Effector memory CD4-positive, alpha-beta T cell (primary cell): ENCODE measurements around the gene ARHGAP21.
"Not testable (repeated sequence)": the region's sequence is repeated elsewhere in the genome, so short reads cannot be mapped to it uniquely, and the experiment has no call there.

ENCODE experiments used
- DNase-seq, 3 donors: peaks; one replicate each; pipeline ENCODE4 v3.0.0-alpha.2; 2020
- H3K27ac ChIP-seq: 2 replicates; pipeline ENCODE4 v1.7.0; 2013; ENCODE audit warnings: mild to moderate bottlenecking, low read length, moderate library complexity; ENCODE audit not compliant: insufficient read depth, poor library complexity, severe bottlenecking
- H3K27me3 ChIP-seq: replicated peaks from 2 replicates; pipeline ENCODE4 v1.7.0; 2013; ENCODE audit warnings: mild to moderate bottlenecking, low read length; ENCODE audit not compliant: insufficient read depth, control insufficient read depth, poor library complexity, severe bottlenecking
- H3K36me3 ChIP-seq: 2 replicates; pipeline ENCODE4 v1.7.0; 2013; ENCODE audit warnings: mild to moderate bottlenecking, low read length, moderate library complexity; ENCODE audit not compliant: control insufficient read depth, insufficient read depth
- H3K4me1 ChIP-seq: 2 replicates; pipeline ENCODE4 v1.7.0; 2013; ENCODE audit warnings: low read length, mild to moderate bottlenecking; ENCODE audit not compliant: control insufficient read depth, insufficient read depth, poor library complexity, severe bottlenecking
- H3K4me3 ChIP-seq: 2 replicates; pipeline ENCODE4 v1.7.0; 2013; ENCODE audit warnings: low read length, low read depth, mild to moderate bottlenecking; ENCODE audit not compliant: insufficient read depth, poor library complexity, severe bottlenecking
- H3K9me3 ChIP-seq: 2 replicates; pipeline ENCODE4 v1.7.0; 2013; ENCODE audit warnings: mild to moderate bottlenecking, low read length, moderate library complexity; ENCODE audit not compliant: control insufficient read depth

The ARHGAP21 gene

DNA sequence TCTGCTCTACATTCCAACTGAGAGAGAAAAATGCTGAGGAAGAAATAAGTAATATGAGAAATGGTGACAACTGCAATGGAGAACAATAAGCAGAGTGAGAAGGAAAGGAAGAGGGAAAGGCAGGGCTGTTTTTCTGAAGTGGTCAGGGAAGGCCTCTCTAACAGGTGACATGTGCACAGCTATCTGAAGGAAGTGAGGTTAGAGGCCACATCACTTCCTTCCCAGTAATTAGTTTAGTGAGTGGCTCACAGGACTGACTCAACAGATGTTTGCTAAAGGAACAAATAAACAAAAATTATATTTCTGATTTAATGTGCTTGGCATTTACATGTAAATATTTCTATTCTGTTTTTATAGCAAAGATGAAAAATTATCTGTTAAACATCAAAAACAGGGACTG lies 77.9 kb downstream of the ARHGAP21 start:
- Histone ChIP-seq H3K4me3 (no peak overlapping the region), H3K36me3 (no peaks in the 10 kb centered on the region), H3K4me1 (no peaks in the 10 kb centered on the region), H3K9me3 (no peaks in the 10 kb centered on the region), H3K27me3 (no peaks in the 10 kb centered on the region), H3K27ac (no peak overlapping the region)
- DNase-seq, result no peak

DNA sequence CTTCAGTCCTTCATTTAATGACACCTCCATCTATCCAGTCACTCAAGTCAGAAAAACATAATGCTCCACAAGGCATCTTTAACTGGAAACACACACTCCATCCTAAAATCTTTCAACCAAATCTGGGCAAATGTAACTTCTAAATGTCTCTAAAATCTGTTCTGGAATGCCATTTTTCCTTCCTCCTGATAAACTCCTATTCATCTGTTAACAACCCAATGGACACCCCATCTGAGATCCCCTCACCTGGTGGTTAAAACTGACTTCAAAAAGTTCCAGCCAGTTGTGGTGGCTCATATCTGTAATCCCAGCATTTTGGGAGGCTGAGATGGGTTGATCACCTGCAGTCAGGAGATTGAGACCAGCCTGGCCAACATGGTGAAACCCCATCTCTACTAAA lies 78.7 kb downstream of the ARHGAP21 start:
- Histone ChIP-seq H3K27ac (no peak overlapping the region), H3K4me1 (no peaks in the 10 kb centered on the region), H3K4me3 (no peak overlapping the region), H3K9me3 (no peaks in the 10 kb centered on the region), H3K36me3 (no peaks in the 10 kb centered on the region), H3K27me3 (no peaks in the 10 kb centered on the region)
- DNase-seq, result no peak

DNA sequence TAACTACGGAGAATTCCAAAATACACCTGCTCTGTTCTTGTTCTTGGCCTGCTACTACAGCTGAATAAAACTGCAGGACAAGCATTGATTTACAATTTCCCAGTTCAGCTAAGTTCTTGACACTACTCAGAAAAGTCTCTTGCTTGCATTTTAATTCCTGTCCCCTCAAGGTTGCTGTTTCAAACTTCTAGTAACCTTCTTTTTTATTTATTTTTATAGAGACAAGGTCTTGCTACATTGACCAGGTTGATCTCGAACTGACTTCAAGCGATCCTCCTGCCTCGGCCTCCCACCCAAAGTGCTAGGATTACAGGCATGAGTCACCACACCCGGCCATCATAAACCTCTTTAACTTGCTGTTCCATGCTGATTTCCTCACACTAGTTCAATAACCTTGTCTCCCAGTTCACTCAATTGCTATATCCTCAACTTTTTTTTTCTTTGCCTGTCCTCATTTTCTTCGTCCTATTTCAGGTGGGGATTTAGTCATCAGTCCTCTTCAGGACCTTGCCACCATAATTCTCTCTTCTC lies 79.9 kb downstream of the ARHGAP21 start:
- no peaks in the 10 kb centered on the region for H3K9me3 ChIP-seq
- no peak overlapping the region for H3K4me3 ChIP-seq
- no peak for DNase-seq
- no peak overlapping the region for H3K27ac ChIP-seq
- no peaks in the 10 kb centered on the region for H3K36me3 ChIP-seq
- no peaks in the 10 kb centered on the region for H3K4me1 ChIP-seq
- no peaks in the 10 kb centered on the region for H3K27me3 ChIP-seq

DNA sequence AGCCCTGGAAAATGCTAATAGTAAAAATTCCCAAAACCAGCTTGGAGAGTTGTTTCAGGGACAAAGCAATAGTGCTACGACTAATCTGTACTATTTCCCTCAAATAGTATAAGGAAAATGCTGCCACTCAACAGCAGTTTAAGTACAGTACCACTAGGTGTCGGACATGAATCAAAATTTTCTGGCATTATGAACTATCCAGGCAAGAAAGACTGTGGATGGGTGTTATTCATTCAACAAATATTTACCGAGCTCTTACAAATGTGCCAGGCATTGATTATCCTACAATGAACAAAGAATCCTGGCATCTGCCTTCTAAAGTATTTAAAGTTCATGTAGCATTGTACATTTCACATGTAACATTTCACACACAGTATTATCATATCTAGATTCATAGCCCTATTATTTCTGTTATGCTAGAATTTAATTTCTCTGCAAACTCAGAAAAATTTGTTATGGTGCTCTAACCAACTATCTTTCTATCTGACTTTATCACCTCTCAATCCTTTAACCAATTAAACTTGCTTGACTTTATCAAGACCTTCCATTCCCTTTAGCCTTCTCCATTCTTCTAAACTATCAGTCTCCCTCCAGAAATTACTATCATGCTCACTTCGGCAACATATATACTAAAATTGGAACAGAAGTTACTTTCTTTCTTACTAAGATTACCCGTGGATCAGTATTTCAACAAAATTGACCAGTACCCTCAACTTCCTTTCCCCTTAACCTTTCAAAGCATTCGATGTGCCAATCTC lies 80.6 kb downstream of the ARHGAP21 start:
- H3K27me3 ChIP-seq, result no peaks in the 10 kb centered on the region
- H3K4me3 ChIP-seq, result no peak overlapping the region
- H3K4me1 ChIP-seq, result no peaks in the 10 kb centered on the region
- no peak for DNase-seq
- no peaks in the 10 kb centered on the region for H3K36me3 ChIP-seq
- no peak overlapping the region for H3K27ac ChIP-seq
- no peaks in the 10 kb centered on the region for H3K9me3 ChIP-seq

DNA sequence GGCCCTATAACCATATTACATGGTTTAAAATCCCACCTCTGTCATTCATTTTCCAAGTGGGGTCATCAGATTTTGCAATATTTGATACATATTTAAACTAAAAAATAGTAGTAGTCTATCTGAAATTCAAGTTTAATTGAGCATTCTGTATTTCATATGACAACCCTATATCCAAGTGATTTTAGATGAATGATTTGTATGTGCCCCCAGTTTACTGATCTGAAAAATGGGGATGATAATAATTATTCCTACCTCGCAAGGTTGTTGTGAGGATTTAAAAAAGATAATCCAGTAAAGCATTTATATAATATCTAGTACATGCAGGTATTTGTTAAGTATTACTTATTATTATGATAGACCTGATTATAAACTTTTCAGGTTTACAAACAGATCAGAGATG lies 84.6 kb downstream of the ARHGAP21 start:
- no peaks in the 10 kb centered on the region for H3K36me3 ChIP-seq
- H3K4me1 ChIP-seq, result no peaks in the 10 kb centered on the region
- no peak for DNase-seq
- no peaks in the 10 kb centered on the region for H3K9me3 ChIP-seq
- H3K27ac ChIP-seq, result no peak overlapping the region
- H3K27me3 ChIP-seq, result no peaks in the 10 kb centered on the region
- no peak overlapping the region for H3K4me3 ChIP-seq

DNA sequence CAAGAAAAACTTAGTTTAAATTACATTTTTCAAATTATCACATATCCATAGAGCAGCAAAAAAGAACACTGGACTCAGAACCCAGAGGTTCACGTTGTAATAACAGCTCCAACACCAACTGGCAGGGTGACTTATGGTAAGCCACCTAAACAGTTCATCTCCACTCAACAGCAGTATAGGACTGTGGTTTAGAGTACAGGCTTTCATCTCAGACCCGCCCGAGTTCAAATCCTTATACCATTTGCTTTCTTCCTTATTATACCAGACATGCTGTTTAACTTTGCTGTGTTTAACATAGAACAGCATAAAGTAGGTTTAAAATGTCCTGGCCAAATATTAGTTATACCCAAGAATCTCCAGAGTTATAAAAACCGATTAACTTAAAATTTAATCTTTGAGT lies 97.9 kb downstream of the ARHGAP21 start:
- H3K4me1 ChIP-seq, result peaks cover 5% of the 10 kb centered on the region
- no peaks in the 10 kb centered on the region for H3K27me3 ChIP-seq
- H3K4me3 ChIP-seq, result no peak overlapping the region
- DNase-seq, result no peak
- no peaks in the 10 kb centered on the region for H3K36me3 ChIP-seq
- no peaks in the 10 kb centered on the region for H3K9me3 ChIP-seq
- no peak overlapping the region for H3K27ac ChIP-seq

DNA sequence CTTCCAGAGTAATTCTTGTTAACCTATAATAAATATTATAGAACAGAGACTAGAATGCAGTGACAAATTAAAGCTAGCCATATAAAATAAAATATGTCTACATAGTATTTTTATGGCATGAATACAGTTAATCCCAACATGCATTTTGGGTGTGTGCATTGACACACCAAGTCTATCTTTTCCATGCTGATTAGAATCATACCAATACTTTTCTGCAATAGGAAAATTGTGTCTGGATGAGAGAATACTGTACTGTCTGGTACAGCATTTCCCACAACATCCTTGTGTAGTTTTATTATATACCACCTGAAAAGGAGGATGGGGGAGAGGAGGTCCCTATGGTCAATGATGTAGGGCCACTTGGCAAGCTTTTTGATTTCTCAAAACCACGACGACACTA lies 100.3 kb downstream of the ARHGAP21 start:
- no peak overlapping the region for H3K27ac ChIP-seq
- H3K36me3 ChIP-seq, result no peaks in the 10 kb centered on the region
- peaks cover 5% of the 10 kb centered on the region for H3K4me1 ChIP-seq
- H3K27me3 ChIP-seq, result no peaks in the 10 kb centered on the region
- H3K4me3 ChIP-seq, result no peak overlapping the region
- H3K9me3 ChIP-seq, result no peaks in the 10 kb centered on the region
- DNase-seq, result no peak

DNA sequence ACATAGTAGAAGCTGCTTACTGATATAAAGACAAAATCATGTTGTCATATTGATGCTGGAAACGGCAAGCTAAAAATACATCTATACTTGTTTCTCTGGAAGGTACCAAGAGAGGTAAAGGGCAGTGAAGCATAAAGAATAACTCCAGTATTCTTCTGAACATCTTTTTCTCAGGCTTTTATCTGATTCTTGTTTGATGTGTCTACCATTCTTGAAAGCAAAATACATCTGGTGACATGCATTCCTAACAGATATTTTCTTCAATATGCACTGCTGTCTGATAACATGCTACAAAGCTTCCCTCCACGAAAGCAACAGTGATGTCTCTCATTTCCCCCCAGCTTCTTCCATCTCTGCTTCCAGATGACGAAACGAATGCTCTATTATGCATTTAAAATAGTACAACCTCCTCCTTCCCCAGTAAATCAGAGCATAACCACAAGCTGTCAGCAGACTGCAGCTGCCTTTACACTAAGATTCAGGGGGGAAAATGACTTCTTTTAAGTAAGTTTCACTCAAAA lies 100.8 kb downstream of the ARHGAP21 start:
- H3K4me3 ChIP-seq, result no peak overlapping the region
- DNase-seq, result no peak
- H3K27me3 ChIP-seq, result no peaks in the 10 kb centered on the region
- no peaks in the 10 kb centered on the region for H3K9me3 ChIP-seq
- H3K27ac ChIP-seq, result peak overlapping the region; percentile 60
- H3K4me1 ChIP-seq, result peaks cover 5% of the 10 kb centered on the region
- H3K36me3 ChIP-seq, result no peaks in the 10 kb centered on the region

DNA sequence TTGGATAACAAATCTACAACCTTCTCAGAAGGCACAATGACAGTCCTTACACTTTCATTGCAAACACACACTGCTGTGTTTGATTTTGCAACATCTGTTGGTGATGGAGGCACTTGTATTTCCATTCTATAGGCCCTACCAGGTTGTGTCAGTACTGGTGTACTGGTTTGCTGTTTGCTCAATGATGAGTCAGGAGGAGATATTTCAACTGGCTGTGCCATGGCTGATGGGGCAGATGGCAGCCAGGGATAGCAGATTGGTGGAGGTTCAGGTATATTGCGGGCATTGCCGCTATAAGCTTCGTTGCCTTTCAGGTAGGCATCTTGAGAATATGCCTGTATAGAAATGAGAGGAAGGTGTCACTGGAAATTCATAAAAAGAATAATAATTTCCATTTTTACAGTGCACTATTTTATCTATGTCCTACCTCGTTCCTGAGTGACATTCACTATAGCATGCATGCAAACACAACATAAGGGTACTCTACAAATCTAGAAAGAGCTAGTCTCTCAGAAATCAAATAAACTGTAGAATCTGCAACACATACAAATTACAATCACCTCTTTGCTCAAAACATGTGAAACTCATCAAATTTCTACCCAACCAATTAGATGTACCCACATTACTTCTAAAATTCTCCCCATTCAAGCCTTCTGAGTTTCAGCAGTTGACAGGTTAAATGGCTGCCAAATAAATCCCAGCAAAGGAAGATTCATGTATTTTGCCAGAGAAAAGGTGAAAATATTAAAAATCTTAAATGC lies 102.5 kb downstream of the ARHGAP21 start:
- H3K4me3 ChIP-seq, DNase-seq, H3K4me1 ChIP-seq, H3K36me3 ChIP-seq, H3K9me3 ChIP-seq, H3K27me3 ChIP-seq: not testable (repeated sequence)
- peak overlapping the region; percentile 14 for H3K27ac ChIP-seq

DNA sequence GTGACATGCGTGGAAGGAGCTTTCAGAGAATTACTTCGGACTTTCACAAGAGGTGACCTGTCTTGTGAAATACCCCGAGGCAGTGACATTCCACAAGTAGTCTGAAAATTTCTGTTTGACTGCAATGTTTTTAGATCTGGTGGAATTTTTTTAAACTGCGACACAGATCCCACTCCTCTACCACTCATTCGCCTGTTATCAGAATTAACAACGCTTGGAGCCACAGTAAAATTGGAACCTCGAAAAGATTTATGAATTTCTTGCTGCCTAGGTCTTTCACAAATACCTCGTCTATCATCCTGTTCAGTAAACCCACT lies 103.7 kb downstream of the ARHGAP21 start:
- not testable (repeated sequence) for H3K36me3 ChIP-seq, H3K4me3 ChIP-seq, H3K9me3 ChIP-seq, H3K4me1 ChIP-seq, H3K27ac ChIP-seq, DNase-seq, H3K27me3 ChIP-seq
